HEK293T (cell line): ENCODE data around the gene GRAP2.
A peak's percentile ranks its signal among the peaks of the same experiment; 100 is the strongest.
"Not testable (repeated sequence)": the region's sequence is repeated elsewhere in the genome, so short reads cannot be mapped to it uniquely, and the experiment has no call there.

Source experiments
- CTCF ChIA-PET: fragments of 350-600 bp; formaldehyde crosslinking; extraction: SDS; loops from one replicate; lab custom pipeline; 2021; ENCODE audit warnings: antibody characterized with exemption, inconsistent platforms; lab: Yijun Ruan, JAX
- POLR2A ChIA-PET: fragments of 350-600 bp; formaldehyde crosslinking; extraction: SDS; loops from one replicate; lab custom pipeline; 2020; ENCODE audit warnings: antibody characterized with exemption, inconsistent platforms; lab: Yijun Ruan, JAX
- DNase-seq: peaks from one replicate; pipeline ENCODE4 v3.0.0; 2012; ENCODE audit warnings: mixed read lengths; ENCODE audit errors: extremely low spot score
- ARNT ChIP-seq: fragments of 450-650 bp; IDR thresholded peaks from 2 replicates; pipeline ENCODE4 v1.6.1; 2017; ENCODE audit warnings: mild to moderate bottlenecking
- BHLHE40 ChIP-seq: fragments of 450-650 bp; IDR thresholded peaks from 2 replicates; pipeline ENCODE4 v1.6.1; 2016; ENCODE audit warnings: mild to moderate bottlenecking, moderate library complexity, borderline replicate concordance
- CTBP1 ChIP-seq: fragments of 450-650 bp; IDR thresholded peaks from 2 replicates; pipeline ENCODE4 v1.6.1; 2016; ENCODE audit warnings: borderline replicate concordance
- ELF4 ChIP-seq: fragments of 450-650 bp; IDR thresholded peaks from 2 replicates; pipeline ENCODE4 v1.6.1; 2017; ENCODE audit warnings: antibody characterized with exemption
- FOXA1 ChIP-seq: fragments of 450-650 bp; IDR thresholded peaks from 2 replicates; pipeline ENCODE4 v1.6.1; 2016; ENCODE audit warnings: mild to moderate bottlenecking
- FOXK2 ChIP-seq: fragments of 450-650 bp; IDR thresholded peaks from 2 replicates; pipeline ENCODE4 v1.6.1; 2016; ENCODE audit warnings: mild to moderate bottlenecking
- FOXM1 ChIP-seq: fragments of 450-650 bp; IDR thresholded peaks from 2 replicates; pipeline ENCODE4 v1.6.1; 2017; ENCODE audit warnings: mild to moderate bottlenecking, borderline replicate concordance
- HDGF ChIP-seq: fragments of 450-650 bp; IDR thresholded peaks from 2 replicates; pipeline ENCODE4 v1.6.1; 2017; ENCODE audit warnings: antibody characterized with exemption, borderline replicate concordance
- L3MBTL2 ChIP-seq: fragments of 450-650 bp; conservative IDR thresholded peaks from 2 replicates; pipeline ENCODE4 v1.6.1; 2016; ENCODE audit warnings: mild to moderate bottlenecking
- LEF1 ChIP-seq: fragments of 450-650 bp; IDR thresholded peaks from 2 replicates; pipeline ENCODE4 v1.6.1; 2017; ENCODE audit warnings: mild to moderate bottlenecking, borderline replicate concordance
- NFRKB ChIP-seq: fragments of 450-650 bp; IDR thresholded peaks from 2 replicates; pipeline ENCODE4 v1.6.1; 2016; ENCODE audit warnings: mild to moderate bottlenecking, moderate library complexity
- SP1 ChIP-seq: fragments of 450-650 bp; IDR thresholded peaks from 2 replicates; pipeline ENCODE4 v1.6.1; 2017
- SUZ12 ChIP-seq: fragments of 450-650 bp; IDR thresholded peaks from 2 replicates; pipeline ENCODE4 v1.6.1; 2016; ENCODE audit warnings: mild to moderate bottlenecking
- TARDBP ChIP-seq: fragments of 450-650 bp; IDR thresholded peaks from 2 replicates; pipeline ENCODE4 v1.6.1; 2016
- ZNF384 ChIP-seq: fragments of 450-650 bp; IDR thresholded peaks from 2 replicates; pipeline ENCODE4 v1.6.1; 2016
- TF ChIP-seq, protein P1 (sequence below): fragments of 450-650 bp; IDR thresholded peaks from 2 replicates; pipeline ENCODE4 v1.6.1; 2016

GRAP2 gene

DNA sequence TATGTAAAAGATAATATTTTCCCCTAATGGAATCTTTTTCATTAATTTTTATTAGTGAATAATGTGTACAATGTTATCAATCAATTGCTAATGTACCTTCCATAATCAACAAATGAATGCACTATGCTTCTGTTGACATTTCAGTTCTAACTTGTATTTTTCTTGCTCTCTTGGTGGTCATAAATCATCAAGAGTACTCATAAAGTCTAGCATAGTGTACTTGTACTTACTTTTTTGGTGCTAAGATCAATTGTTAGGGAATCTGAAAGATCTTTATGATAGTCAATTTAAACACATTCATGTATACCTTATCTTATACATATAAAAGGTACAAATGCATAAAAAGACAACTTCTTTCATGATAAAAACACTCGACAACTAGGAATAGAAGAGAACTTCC, 17.8 kb upstream of the GRAP2 start:
- no peak for DNase-seq
- TF ChIP-seq, protein P1, sequence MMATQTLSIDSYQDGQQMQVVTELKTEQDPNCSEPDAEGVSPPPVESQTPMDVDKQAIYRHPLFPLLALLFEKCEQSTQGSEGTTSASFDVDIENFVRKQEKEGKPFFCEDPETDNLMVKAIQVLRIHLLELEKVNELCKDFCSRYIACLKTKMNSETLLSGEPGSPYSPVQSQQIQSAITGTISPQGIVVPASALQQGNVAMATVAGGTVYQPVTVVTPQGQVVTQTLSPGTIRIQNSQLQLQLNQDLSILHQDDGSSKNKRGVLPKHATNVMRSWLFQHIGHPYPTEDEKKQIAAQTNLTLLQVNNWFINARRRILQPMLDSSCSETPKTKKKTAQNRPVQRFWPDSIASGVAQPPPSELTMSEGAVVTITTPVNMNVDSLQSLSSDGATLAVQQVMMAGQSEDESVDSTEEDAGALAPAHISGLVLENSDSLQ, result peak; percentile 58
- TF ChIP-seq ZNF384, result no peak
- no peak for TF ChIP-seq BHLHE40
- TF ChIP-seq HDGF, result no peak
- no peak for TF ChIP-seq CTBP1
- no peak for TF ChIP-seq FOXK2
- ChIA-PET POLR2A (no interaction called here), CTCF (interaction anchor here (0.6 kb wide), 1 partner anchor 274 kb away, joined by 3 read pairs; no protein-coding TSS in a partner anchor)

DNA sequence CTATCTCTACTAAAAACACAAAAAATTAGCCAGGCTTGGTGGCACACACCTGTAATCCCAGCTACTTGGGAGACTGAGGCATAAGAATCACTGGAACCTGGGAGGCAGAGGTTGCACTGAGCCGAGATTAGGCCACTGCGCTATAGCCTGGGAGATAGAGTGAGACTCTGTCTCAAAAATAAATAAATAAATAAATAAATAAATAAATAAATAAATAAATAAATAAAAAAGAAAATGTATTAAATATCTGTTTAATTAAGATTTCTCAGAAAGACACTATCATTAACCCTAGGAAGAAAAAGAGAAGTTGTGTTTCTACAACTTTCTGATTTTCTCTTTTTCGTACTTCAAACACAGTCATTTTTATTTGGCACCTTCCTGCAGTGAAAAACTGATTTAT, 11.0 kb upstream of the GRAP2 start:
- POLR2A ChIA-PET, DNase-seq, CTCF ChIA-PET: not testable (repeated sequence)

DNA sequence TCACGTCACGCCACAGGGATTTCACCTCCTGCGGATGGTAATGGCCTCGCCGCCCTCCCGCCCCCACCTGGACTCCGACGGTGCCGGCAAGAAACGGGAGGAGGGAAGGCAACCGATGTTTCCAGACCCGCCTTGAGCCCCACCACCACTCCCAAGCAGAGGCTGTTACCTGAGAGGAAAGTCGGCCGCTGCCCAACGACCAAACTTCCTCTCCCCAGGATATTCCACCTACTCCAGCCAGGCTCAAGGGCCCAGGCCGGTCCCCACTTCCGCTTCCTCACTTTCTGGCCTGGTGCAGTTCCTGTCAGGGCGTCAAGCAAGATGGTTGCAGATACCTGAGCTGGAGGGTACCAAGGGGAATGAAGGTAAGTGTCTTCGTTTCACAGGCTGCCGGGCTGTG, 7.4 kb upstream of the GRAP2 start, which contains the start of gene ENTHD1:
Gene ENTHD1 (minus strand): TSS at position 235 of the 400 bp plus-strand sequence. CDS start 6,012 bp downstream, outside the sequence.
- POLR2A ChIA-PET, result no interaction called here
- CTCF ChIA-PET, result no interaction called here
- TF ChIP-seq FOXA1, result no peak
- no peak for TF ChIP-seq SP1
- TF ChIP-seq BHLHE40, result no peak
- no peak for TF ChIP-seq ARNT
- no peak for TF ChIP-seq SUZ12
- no peak for TF ChIP-seq FOXM1
- TF ChIP-seq NFRKB, result no peak
- no peak for TF ChIP-seq CTBP1
- TF ChIP-seq HDGF, result no peak
- TF ChIP-seq TARDBP, result no peak
- DNase-seq, result no peak

DNA sequence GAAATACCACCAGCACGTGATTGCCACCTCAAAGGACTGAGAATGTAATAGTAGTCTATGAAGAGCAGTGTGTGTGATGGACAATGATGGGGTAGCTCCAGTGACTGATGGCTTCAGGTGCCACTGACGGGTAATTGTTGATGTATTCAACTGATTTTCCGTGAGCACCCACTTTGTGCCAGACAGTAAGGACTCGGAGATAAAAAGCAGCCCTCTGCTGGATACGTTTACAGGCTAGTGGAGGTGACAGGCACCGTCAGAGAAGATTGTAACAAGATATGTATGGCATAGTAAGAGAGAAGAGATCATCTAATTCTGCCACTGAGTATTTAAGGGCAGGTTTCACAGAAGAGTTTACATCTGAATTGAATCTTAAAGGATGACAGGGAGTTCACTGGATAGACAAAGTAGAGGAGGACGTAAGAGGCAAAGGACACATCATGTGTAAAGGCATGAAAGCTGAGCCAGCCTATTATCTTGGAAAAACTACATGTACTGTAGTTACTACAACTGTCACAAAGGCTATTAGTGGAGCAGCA, 6.3 kb upstream of the GRAP2 start:
- POLR2A ChIA-PET, result no interaction called here
- no peak for DNase-seq
- TF ChIP-seq ZNF384 (no peak), NFRKB (no peak), L3MBTL2 (no peak), FOXM1 (no peak), HDGF (no peak), ELF4 (no peak), CTBP1 (no peak), LEF1 (no peak), TARDBP (no peak), ARNT (no peak), FOXK2 (no peak), FOXA1 (no peak), BHLHE40 (no peak), SUZ12 (no peak), SP1 (no peak)
- TF ChIP-seq, protein P1, result no peak
- CTCF ChIA-PET, result no interaction called here

DNA sequence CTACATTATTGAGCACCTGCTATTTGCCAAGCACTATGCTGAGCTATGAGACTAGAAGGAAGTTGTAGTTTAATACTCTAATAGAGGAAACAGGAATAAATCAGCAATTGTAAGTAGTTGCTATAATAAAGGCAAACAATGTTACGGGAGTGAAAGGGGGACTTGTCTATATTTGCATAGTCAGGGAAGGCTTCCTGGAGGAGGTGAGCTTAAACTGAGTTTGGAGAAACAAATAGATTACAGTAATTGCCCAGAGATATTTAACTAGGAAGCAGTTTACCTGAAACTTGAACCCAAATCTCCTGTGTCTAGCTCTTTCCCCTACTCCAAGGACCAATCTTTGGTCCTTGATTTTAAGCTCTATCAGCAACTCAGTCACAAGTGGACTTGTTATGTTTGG, 5.2 kb upstream of the GRAP2 start:
- CTCF ChIA-PET, result no interaction called here
- DNase-seq, result no peak
- no peak for TF ChIP-seq SP1
- no peak for TF ChIP-seq SUZ12
- TF ChIP-seq ZNF384, result no peak
- no peak for TF ChIP-seq BHLHE40
- no peak for TF ChIP-seq ELF4
- TF ChIP-seq, protein P1, result no peak
- no peak for TF ChIP-seq CTBP1
- TF ChIP-seq ARNT, result no peak
- TF ChIP-seq L3MBTL2, result no peak
- TF ChIP-seq FOXA1, result no peak
- no peak for TF ChIP-seq HDGF
- no peak for TF ChIP-seq FOXM1
- no peak for TF ChIP-seq TARDBP
- TF ChIP-seq NFRKB, result no peak
- TF ChIP-seq LEF1, result no peak
- no peak for TF ChIP-seq FOXK2
- POLR2A ChIA-PET, result no interaction called here

DNA sequence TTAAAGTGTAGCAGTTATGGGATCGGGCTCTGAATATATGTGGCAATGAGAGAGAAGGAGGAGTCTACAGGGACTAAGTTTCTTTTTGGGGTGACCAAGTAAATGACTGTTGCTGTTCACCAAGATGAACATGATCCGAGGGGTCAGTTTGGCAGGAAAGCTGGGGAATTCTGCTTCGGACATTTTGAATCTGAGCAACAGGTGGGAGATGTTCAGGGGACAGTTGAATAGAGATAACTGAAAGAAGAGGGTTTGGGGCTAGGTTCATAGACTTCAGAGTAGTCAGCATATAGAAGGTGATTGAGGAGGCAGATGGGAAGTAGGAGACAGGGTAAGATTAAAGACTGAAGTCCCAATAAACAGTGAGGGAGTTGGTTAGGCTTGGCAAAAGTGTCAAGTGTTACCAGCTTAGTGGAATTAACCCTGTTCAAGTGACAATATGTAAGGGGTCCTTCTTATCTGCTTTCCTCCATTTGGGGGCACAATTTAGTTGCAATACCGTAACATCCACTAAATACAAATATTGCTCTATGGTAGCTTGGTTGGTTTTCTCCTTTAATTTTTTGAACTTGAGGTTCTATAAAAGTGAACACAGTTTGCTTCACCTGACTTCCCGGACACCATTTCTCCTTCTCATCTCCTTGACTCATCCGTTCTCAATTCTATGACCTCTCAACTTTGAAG, 4.4 kb upstream of the GRAP2 start:
- POLR2A ChIA-PET, result no interaction called here
- CTCF ChIA-PET, result no interaction called here
- TF ChIP-seq FOXK2, result no peak
- no peak for TF ChIP-seq FOXA1
- DNase-seq, result no peak

DNA sequence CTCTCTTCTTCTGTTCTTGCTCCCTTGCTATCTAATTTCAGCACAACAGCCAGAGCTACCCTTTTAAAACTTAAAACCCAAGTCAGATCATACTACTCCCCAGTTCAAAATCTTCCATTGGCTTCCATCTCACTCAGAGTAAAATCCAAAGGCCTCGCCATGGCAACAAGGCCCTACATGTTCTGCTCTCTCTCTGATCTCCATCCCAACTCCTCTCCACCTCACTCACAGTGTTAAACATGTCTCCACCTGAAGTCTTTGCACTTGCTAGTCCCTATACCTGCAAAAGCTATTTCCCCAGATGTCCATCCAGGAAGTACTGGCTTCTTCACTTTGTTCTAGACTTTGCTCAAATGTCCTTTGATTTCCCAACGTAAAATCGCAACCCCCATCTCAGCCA, 3.0 kb upstream of the GRAP2 start:
- ChIA-PET CTCF (no interaction called here), POLR2A (no interaction called here)
- no peak for TF ChIP-seq FOXM1
- no peak for TF ChIP-seq ARNT
- TF ChIP-seq LEF1, result no peak
- TF ChIP-seq ELF4, result no peak
- TF ChIP-seq ZNF384, result no peak
- no peak for TF ChIP-seq CTBP1
- no peak for TF ChIP-seq FOXA1
- no peak for TF ChIP-seq TARDBP
- no peak for TF ChIP-seq L3MBTL2
- TF ChIP-seq FOXK2, result no peak
- no peak for TF ChIP-seq NFRKB
- TF ChIP-seq, protein P1, result no peak
- no peak for TF ChIP-seq SP1
- TF ChIP-seq BHLHE40, result no peak
- no peak for TF ChIP-seq SUZ12
- TF ChIP-seq HDGF, result no peak
- no peak for DNase-seq
